ENCODE data around the gene KCTD16.
A peak's percentile ranks its signal among the peaks of the same experiment; 100 is the strongest.

KCTD16 gene

DNA sequence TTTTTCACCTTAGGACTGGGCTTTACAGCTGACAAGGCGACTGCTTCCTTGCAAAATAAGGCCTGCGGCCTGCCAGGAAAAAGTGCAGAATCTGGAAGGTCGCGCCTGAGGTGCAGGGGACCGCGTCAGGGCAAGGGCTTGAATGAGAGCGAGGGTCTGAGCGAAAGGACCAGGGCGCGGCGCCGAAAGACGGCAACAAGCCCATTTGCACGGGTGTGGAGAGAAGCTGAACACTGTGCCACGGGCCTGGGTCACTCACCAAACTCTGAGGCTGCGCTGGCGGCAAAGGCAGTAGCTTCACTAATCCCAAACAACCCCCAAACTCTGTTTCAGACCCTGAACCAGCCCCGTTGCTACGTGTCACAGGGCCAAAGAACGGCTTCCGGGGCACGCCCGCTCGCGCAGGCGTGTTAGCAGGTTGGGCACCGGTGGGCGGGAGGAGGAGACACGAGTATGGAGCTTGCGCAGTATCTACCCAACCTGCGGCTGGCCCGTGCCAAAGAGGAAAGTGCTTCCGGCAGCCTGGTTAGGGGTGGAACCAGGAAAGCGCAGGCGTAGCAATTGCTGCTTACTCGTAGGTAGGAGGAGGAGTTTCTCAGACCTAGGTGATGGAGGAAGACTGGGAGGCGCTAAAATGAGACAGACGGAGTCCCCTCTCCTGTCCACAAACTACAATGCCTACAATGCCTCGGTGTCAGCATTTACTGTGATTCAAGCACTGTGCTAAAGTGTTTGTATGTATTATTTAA, at the start of gene KCTD16, which contains the start of gene YIPF5:
TSS of gene KCTD16 (plus strand) at position 598 of the 749 bp plus-strand sequence.
TSS of gene YIPF5 (minus strand) at position 384 of the 749 bp plus-strand sequence. CDS start 704 bp downstream, outside the sequence.
- peak; percentile 100 for ATAC-seq

DNA sequence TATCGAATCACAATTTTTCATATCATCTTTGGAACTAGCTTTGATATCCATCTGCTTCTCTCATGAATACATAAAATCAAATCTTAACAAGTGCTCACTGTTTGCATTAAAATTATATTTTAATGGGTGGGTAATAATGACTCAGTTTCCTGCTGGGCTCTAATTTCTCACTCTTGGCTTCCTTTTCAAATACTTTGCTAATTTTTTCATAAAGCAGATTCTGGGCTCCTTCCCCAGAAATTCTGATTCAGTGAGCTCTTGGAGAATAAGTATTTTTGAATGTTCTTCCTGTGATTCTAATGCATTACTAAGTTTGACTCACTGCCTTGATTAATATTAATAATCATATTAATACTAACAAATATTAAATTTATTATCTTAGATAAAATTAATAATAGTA, 49.1 kb upstream of the KCTD16 start:
- no peak for DNase-seq
- no peak for ATAC-seq

More for the DNA sequence above, at the start of gene KCTD16, which contains the start of gene YIPF5:
- peak; percentile 95 for DNase-seq

GRCh38 chr5:144122081-144122480, 48.6 kb upstream of the KCTD16 start:
- ATAC-seq (no peak), DNase-seq (no peak)

DNA sequence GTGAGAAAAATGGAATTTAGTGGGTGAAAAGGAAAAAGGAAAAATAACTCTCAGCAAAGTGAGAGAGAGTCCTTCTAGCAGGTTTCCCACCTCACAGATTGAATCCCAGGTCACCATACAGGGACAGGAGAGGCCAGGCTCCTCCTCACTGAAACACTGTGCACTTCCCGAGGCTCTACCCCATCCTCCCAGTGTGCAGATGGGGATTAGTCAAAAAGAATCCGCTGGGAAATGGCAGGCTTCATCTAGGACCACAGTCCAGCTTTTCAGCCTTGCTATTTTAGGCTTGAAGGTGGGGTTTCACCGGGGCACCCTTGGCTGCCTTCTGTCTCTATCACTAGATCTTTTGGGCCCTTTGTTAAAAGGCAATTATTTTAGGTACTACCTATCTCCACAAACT, 48.0 kb upstream of the KCTD16 start:
- ATAC-seq (no peak), DNase-seq (no peak)

DNA sequence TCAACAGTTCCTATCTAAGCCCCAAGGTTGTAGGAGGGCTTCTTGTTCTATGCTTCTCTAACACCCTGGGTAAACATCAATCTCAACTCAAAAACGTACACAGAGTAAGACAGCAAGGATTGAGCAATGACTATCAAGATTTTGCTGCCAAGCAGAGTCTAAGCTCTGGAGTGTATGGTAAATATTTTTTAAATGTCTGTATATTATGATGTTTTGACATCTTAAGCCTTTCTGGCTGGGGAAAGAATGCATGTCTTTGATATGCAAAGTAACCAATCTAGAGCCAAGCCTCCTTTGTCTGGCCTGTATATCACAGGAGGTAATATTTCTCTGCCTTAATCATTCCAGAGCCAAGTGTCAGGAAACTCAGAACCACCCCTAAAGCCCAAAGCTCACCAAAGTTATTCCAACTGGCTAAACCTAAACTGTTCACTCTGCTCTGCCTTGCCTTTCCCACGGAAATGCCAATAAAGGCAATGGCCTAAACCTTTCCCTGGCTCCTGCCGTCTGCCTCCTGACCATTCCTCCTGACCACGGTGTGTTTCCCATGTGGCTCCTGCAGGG, 45.4 kb upstream of the KCTD16 start:
- ATAC-seq, result no peak
- DNase-seq, result no peak

- DNase-seq (no peak), ATAC-seq (no peak)
Observed at GRCh38 chr5:144126707-144127106, 44.0 kb upstream of the KCTD16 start.

DNA sequence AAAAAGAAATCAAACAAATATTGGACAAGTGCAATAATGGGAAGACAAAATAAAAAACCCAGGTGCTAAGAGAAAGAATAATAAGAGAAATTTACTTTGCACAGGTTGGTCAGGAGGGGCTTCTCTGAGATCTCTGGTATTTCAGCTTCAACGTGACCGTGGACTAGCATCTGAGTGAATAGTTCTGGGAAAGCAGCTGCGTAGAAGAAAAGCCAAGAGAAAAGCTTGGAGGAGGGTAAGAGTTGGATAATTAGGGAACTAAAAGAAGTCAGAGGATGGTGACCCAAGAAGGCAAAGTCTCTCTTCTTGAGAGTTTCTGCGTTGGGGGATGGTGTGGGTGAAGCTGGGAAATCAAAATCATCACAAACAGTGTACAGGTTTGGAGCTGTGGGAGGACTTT, 41.8 kb upstream of the KCTD16 start:
- DNase-seq (no peak), ATAC-seq (no peak)

- no peak for DNase-seq
- no peak for ATAC-seq
Observed at GRCh38 chr5:144130306-144130705, 40.4 kb upstream of the KCTD16 start.

GRCh38 chr5:144131261-144131660, 39.4 kb upstream of the KCTD16 start:
- DNase-seq (no peak), ATAC-seq (no peak)

DNA sequence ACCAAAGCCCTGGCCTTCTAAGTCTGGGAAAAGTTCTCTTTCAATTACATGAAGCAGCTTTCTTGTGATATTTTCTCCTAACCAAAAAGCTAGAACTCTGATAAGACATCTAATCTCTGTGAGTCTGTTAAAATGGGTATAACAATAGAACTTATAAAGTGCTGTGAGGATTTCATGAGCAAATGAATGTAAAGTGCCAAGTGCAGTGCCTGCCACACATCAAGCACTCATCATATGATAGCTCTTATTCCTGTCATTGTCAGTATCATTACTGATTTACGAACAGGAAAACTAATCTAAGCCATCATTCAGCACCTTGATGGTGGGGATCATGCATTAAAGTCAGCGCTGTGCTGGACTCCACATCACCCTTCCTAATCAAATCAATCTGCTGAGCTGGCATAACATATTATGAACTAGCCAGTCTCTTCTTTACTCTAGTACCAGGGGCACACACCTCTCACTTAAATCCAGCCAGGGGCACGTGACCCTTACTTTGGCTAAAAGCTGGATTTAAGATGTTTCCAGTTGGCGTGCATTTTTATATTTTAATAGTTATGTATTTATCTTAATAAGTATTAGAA, 37.5 kb upstream of the KCTD16 start:
- DNase-seq, result no peak
- no peak for ATAC-seq

DNA sequence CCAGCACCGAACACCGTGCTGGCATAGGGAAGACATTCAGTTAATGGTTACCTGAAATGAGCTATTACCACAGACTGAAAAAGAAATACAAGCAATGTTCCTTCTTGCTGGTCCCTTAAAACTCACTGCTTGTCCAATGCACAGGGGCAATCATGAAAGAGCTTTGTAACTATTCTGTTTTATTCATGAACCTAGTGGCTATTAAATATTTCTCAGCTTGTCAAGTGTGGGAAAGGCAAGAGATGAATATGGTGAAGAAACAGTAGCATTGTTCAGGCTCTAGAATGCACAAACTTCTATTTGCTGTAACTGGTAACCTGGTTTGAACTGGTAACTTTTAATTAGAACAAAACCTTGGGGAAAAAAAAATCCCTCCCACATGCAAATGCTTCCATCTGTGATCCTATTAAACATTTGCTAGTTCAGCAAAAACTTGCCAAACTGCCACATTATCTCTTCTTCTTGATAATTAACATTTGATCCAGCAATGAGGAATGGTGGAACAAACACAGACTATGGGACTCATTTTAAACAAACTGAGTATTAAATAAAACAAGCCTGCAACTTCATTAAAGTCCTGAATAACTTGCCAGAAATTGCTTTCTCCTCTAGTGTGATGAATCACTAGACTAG, 36.4 kb upstream of the KCTD16 start:
- DNase-seq, result no peak
- no peak for ATAC-seq

- ATAC-seq, result no peak
- no peak for DNase-seq
Observed at GRCh38 chr5:144135113-144135762, 35.4 kb upstream of the KCTD16 start.

GRCh38 chr5:144139586-144139985, 31.1 kb upstream of the KCTD16 start:
- ATAC-seq (no peak), DNase-seq (no peak)

DNA sequence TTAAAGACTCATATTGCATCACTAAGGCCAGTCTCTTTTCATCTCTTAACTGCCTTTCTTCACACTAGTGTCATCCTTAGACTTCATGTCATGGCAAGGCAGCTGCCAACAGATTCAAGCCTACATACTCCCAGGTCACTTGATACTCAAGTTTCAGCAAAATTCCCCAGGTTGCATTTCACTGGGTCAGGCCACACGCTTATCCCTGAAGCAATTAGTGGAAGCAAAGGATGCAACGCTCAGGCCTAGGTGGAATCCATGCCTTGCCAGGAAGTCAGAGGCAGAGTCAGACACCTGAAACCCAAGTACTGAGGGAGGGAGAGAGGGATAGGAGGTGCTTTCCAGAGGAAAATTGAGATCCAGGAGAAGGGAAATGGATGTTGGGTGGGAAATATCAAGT, 29.1 kb upstream of the KCTD16 start:
- ATAC-seq (no peak), DNase-seq (no peak)

DNA sequence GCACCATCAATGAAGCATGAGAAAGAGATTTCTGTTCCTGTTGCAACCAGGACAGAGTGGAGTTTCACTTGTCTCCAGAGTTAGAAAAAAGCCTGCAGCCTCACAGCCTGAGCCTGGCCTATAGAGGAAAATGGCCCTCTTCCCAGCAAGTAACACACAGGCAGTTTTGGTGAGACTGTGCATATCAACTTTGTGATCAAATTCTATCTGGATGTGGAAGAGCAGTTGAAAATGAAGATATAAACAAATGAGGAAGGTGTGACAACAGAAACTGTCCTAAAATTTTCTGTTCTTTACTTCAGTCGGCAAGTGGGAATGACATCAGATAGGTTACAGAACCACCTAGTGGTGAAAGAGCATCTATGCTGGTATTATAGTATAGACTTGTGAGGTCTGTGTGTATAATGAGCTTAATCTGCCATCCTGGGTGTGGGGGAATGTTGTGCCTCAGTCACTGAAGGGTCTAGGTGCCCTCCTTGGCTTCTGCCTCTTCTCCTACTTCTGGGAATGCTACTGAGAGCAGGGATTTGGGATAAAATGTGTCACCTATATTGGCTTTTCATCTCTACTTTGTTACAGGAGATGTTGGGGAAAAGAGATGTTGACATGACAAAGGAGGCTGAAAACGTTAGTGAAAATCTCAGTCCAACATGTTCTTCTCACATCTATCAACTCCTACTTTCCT, 28.4 kb upstream of the KCTD16 start:
- ATAC-seq (peak; percentile 73), DNase-seq (no peak)

DNA sequence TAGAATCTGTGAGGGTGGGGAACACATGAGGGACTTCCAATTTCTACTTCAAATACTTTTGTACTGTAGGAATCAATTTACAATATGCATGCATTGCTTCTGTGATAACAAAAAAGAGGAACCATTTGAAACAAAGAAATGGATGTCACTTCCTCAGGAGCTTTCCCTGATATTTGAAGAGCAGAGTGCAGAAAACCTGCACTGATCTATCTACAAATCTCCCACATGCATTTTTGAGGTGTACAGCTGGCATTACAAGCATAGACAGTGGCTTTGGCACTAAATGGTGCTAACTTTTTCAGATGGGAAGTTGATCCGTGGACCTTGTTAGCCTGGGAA, 27.9 kb upstream of the KCTD16 start:
- ATAC-seq (no peak), DNase-seq (no peak)

DNA sequence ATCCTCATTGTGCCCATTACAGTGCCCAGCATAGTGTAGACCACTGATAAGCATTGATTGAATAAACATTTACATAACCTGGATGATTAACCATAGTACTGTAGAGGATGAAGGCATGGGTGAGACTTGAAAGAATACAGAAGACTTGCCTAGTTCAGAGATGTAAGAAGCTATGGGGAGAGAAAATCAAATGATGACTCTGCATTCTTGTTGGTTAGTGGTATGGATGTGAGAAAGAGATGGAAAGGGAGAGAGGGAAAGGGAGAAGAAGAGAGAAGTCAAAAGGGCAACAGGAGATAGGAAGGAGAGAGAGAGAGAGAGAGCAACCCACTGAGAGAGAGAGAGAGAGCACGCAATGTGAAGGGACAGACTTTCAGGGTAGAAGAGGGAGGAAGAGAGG, 27.0 kb upstream of the KCTD16 start:
- no peak for ATAC-seq
- DNase-seq, result no peak

- no peak for ATAC-seq
- DNase-seq, result no peak
Observed at GRCh38 chr5:144144956-144145751, 25.5 kb upstream of the KCTD16 start.

- DNase-seq, result no peak
- no peak for ATAC-seq
Observed at GRCh38 chr5:144151026-144151425, 19.6 kb upstream of the KCTD16 start.

DNA sequence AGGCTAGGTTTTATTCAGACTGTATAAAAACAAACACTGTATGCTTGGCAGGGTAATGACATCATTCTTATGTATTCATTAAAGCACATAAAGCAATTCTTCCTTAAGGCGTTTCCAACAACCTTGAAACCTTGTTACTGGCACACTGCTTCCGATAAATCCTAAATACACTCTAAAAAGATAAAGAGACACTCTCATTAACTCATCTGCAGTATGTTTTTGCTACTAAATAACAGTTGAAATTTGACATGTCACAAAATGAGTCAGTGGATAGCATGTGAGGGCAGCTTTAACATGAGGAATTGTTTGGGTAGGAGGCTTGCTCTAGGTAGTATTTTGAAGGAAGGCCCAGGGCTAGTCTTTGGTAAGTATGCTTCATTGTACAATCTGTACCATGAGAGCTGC, 13.9 kb upstream of the KCTD16 start:
- DNase-seq, result no peak
- ATAC-seq, result no peak

GRCh38 chr5:144162686-144163085, 8.0 kb upstream of the KCTD16 start:
- DNase-seq, result no peak
- ATAC-seq, result no peak

All from stimulated activated naive CD8-positive, alpha-beta T cell treated with anti-CD3 and anti-CD28 coated beads, Interleukin-15, Interleukin-2, amounts not matched to agents 100 U/mL and 50 U/mL, for 24 hours (primary cell).